SK-N-SH (cell line): ENCODE data around the gene MAPK4. TPM values are rescaled to one million over a fixed set of nuclear protein-coding genes. Genes with fewer than 3 reads are reported as not detected.

ENCODE experiments used
- CTCF ChIA-PET: fragments of 300-600, 350-600 bp; formaldehyde crosslinking; extraction: SDS; loops from one replicate; lab custom pipeline; 2021; lab: Yijun Ruan, JAX
- POLR2A ChIA-PET: fragments of 350-600 bp; sonication (Branson Sonifier 250); formaldehyde crosslinking; extraction: SDS; loops from one replicate; lab custom pipeline; 2020; ENCODE audit warnings: antibody characterized with exemption, inconsistent platforms; lab: Yijun Ruan, JAX
- DNase-seq: peaks from one replicate; pipeline ENCODE4 v3.0.0; 2012
- H2AFZ ChIP-seq: fragments of 200-600 bp; sonication (generic); 2 replicates; pipeline ENCODE4 v1.8.1; 2016; ENCODE audit warnings: antibody characterized with exemption, mild to moderate bottlenecking, low read depth
- H3F3A ChIP-seq: fragments of 200-600 bp; sonication (generic); replicated peaks from 2 replicates; pipeline ENCODE3; 2016; ENCODE audit warnings: antibody characterized with exemption, mild to moderate bottlenecking; ENCODE audit not compliant: insufficient read depth
- H3K27ac ChIP-seq, 2 experiments: fragments of 200-500 bp in 1 of 2; fragments of 200-600 bp in 1 of 2; sonication (Bioruptor generic) in 1 of 2; sonication (generic), shearing (Covaris generic) in 1 of 2; 2 replicates each; pipeline versions ENCODE4 v1.5.1 to v1.6.1; 2014 to 2016; ENCODE audit warnings: low read depth in 2 of 2, inconsistent platforms in 1 of 2, low read length in 1 of 2, mild to moderate bottlenecking in 1 of 2, mixed read lengths in 1 of 2
- H3K27me3 ChIP-seq: fragments of 200-600 bp; sonication (generic), shearing (Covaris generic); 2 replicates; pipeline ENCODE4 v1.6.1; 2016; ENCODE audit warnings: mixed run types; ENCODE audit not compliant: insufficient read depth
- H3K36me3 ChIP-seq, 2 experiments: fragments of 200-500 bp in 1 of 2; fragments of 200-600 bp in 1 of 2; sonication (Bioruptor generic) in 1 of 2; sonication (generic) in 1 of 2; replicated peaks in 1 of 2; 2 replicates each; pipeline versions ENCODE3 to v1.5.1; 2014 to 2016; ENCODE audit warnings: low read length in 1 of 2, mild to moderate bottlenecking in 1 of 2; ENCODE audit not compliant: insufficient read depth in 2 of 2, control insufficient read depth in 1 of 2
- H3K4me1 ChIP-seq, 2 experiments: fragments of 200-500 bp in 1 of 2; fragments of 200-600 bp in 1 of 2; sonication (Bioruptor generic) in 1 of 2; sonication (generic), shearing (Covaris generic) in 1 of 2; 2 replicates each; pipeline versions ENCODE4 v1.5.1 to v1.6.1; 2014 to 2016; ENCODE audit warnings: low read depth in 1 of 2, low read length in 1 of 2, mixed run types in 1 of 2; ENCODE audit not compliant: insufficient read depth in 2 of 2, control insufficient read depth in 1 of 2
- H3K4me2 ChIP-seq: fragments of 200-600 bp; sonication (generic), shearing (Covaris generic); 2 replicates; pipeline ENCODE4 v1.6.1; 2017; ENCODE audit warnings: mixed run types
- H3K4me3 ChIP-seq, 2 experiments: fragments of 200-500 bp in 1 of 2; fragments of 200-600 bp in 1 of 2; sonication (Bioruptor generic) in 1 of 2; sonication (generic), shearing (Covaris generic) in 1 of 2; 2 replicates each; pipeline versions ENCODE4 v1.5.1 to v1.8.1; 2014 to 2016; ENCODE audit warnings: low read depth in 2 of 2, inconsistent platforms in 1 of 2, low read length in 1 of 2, mild to moderate bottlenecking in 1 of 2, mixed read lengths in 1 of 2, moderate library complexity in 1 of 2
- H3K79me2 ChIP-seq: fragments of 200-600 bp; sonication (generic); 2 replicates; pipeline ENCODE4 v1.8.1; 2017; ENCODE audit warnings: mild to moderate bottlenecking; ENCODE audit not compliant: insufficient read depth
- H3K9ac ChIP-seq: fragments of 200-600 bp; sonication (generic); 2 replicates; pipeline ENCODE4 v1.6.1; 2017; ENCODE audit warnings: mixed run types
- H3K9me2 ChIP-seq: fragments of 200-600 bp; sonication (generic); 2 replicates; pipeline ENCODE4 v1.6.1; 2017; ENCODE audit warnings: mixed run types
- H3K9me3 ChIP-seq: fragments of 200-600 bp; sonication (generic); 2 replicates; pipeline ENCODE4 v1.6.1; 2017; ENCODE audit warnings: mixed run types, mild to moderate bottlenecking, moderate library complexity
- H4K20me1 ChIP-seq: fragments of 200-600 bp; sonication (generic); 2 replicates; pipeline ENCODE4 v1.6.1; 2017; ENCODE audit warnings: mild to moderate bottlenecking, mixed run types; ENCODE audit not compliant: insufficient read depth
- ELF1 ChIP-seq: IDR thresholded peaks from 2 replicates; pipeline ENCODE4 v1.4.0; 2012
- EZH2phosphoT487 ChIP-seq: fragments of 200-600 bp; sonication (generic); IDR thresholded peaks from 2 replicates; pipeline ENCODE4 v1.6.1; 2017; ENCODE audit warnings: low read depth, mixed run types, mild to moderate bottlenecking, antibody characterized with exemption, moderate library complexity, borderline replicate concordance
- FOSL2 ChIP-seq: IDR thresholded peaks from 2 replicates; pipeline ENCODE4 v1.4.0; 2012; ENCODE audit warnings: low read depth, mild to moderate bottlenecking, moderate library complexity, borderline replicate concordance
- FOXM1 ChIP-seq: IDR thresholded peaks from 2 replicates; pipeline ENCODE4 v1.4.0; 2012; ENCODE audit warnings: low read depth, mild to moderate bottlenecking
- IRF3 ChIP-seq: fragments of 150-350 bp; IDR thresholded peaks from 2 replicates; pipeline ENCODE4 v1.6.1; 2016; ENCODE audit warnings: mild to moderate bottlenecking, low read depth, low read length
- JUND ChIP-seq: IDR thresholded peaks from 2 replicates; pipeline ENCODE4 v1.4.0; 2012
- MAX ChIP-seq: IDR thresholded peaks from 2 replicates; pipeline ENCODE4 v1.4.0; 2012; ENCODE audit warnings: low read depth
- NFIC ChIP-seq: IDR thresholded peaks from 2 replicates; pipeline ENCODE4 v1.4.0; 2012; ENCODE audit warnings: borderline replicate concordance
- NRF1 ChIP-seq: IDR thresholded peaks from 2 replicates; pipeline ENCODE4 v1.6.1; 2012; ENCODE audit warnings: low read depth, mild to moderate bottlenecking, low read length
- POLR2AphosphoS5 ChIP-seq: IDR thresholded peaks from 2 replicates; pipeline ENCODE4 v1.6.1; 2012; ENCODE audit warnings: low read depth, low read length
- RCOR1 ChIP-seq: fragments of 150-350 bp; IDR thresholded peaks from 2 replicates; pipeline ENCODE4 v1.6.1; 2017; ENCODE audit warnings: antibody characterized with exemption, low read length
- RFX5 ChIP-seq: IDR thresholded peaks from 2 replicates; pipeline ENCODE4 v1.6.1; 2012; ENCODE audit warnings: mild to moderate bottlenecking, improper control_type of control experiment, low read length
- RXRA ChIP-seq: IDR thresholded peaks from 2 replicates; pipeline ENCODE4 v1.4.0; 2012; ENCODE audit warnings: low read depth, mild to moderate bottlenecking, borderline replicate concordance
- TAF1 ChIP-seq: IDR thresholded peaks from 2 replicates; pipeline ENCODE4 v1.6.1; 2012; ENCODE audit warnings: low read depth, mild to moderate bottlenecking, low read length, moderate library complexity, borderline replicate concordance
- TCF12 ChIP-seq: IDR thresholded peaks from 2 replicates; pipeline ENCODE4 v1.4.0; 2012
- WGBS: methylation state at CpG from one replicate; pipeline ENCODE4 v1.1.6; 2017; ENCODE audit warnings: low lambda C conversion rate; 5-methylcytosine and 5-hydroxymethylcytosine counted together
- polyA plus RNA-seq, 3 experiments: library from polyadenylated mRNA; depleted of rRNA; stranded (reverse); fragments of >200 nt; gene quantifications; 2 replicates each; pipeline ENCODE4 v1.2.3, GENCODE V29; 2012
- TF ChIP-seq, protein P1 (sequence below): IDR thresholded peaks from 2 replicates; pipeline ENCODE4; 2012
- TF ChIP-seq, protein P2 (sequence below): fragments of 200-600 bp; sonication (generic); IDR thresholded peaks from 2 replicates; pipeline ENCODE4 v1.6.1; 2017; ENCODE audit warnings: antibody characterized with exemption, mild to moderate bottlenecking, moderate library complexity
- TF ChIP-seq, protein P3 (sequence below): IDR thresholded peaks from 2 replicates; pipeline ENCODE4 v1.6.1; 2012; ENCODE audit warnings: mild to moderate bottlenecking, low read depth, low read length, moderate library complexity
- TF ChIP-seq, protein P4 (sequence below): IDR thresholded peaks from 2 replicates; pipeline ENCODE4 v1.4.0; 2012; ENCODE audit warnings: low read depth, borderline replicate concordance

Gene MAPK4
- polyA plus RNA-seq, 1 of the 3 experiments (the other 2 are of a cell fraction) = 0.02 TPM

GRCh38 chr18:50694147-50694546, 134.3 kb downstream of the MAPK4 start:
- Histone ChIP-seq H3K27ac (no peak overlapping the region), H3K4me2 (no peak overlapping the region), H2AFZ (no peak overlapping the region), H3F3A (no peaks in the 10 kb centered on the region), H3K9ac (no peak overlapping the region), H3K4me1 (peaks cover 0 to 7% of the 10 kb centered on the region in 2 experiments; a peak in 1 of 4 replicates), H3K79me2 (no peaks in the 10 kb centered on the region), H4K20me1 (no peaks in the 10 kb centered on the region), H3K27me3 (no peaks in the 10 kb centered on the region), H3K4me3 (no peak overlapping the region), H3K9me3 (no peaks in the 10 kb centered on the region), H3K9me2 (no peaks in the 10 kb centered on the region), H3K36me3 (no peaks in the 10 kb centered on the region)
- no peak for DNase-seq
- 26% methylated on average over 3 of the region's 4 CpGs for WGBS
- POLR2A ChIA-PET = no interaction called here
- CTCF ChIA-PET = no interaction called here
- no peak for TF ChIP-seq RXRA
- TF ChIP-seq TAF1 = no peak
- no peak for TF ChIP-seq ELF1
- no peak for TF ChIP-seq RFX5
- TF ChIP-seq, protein P1, sequence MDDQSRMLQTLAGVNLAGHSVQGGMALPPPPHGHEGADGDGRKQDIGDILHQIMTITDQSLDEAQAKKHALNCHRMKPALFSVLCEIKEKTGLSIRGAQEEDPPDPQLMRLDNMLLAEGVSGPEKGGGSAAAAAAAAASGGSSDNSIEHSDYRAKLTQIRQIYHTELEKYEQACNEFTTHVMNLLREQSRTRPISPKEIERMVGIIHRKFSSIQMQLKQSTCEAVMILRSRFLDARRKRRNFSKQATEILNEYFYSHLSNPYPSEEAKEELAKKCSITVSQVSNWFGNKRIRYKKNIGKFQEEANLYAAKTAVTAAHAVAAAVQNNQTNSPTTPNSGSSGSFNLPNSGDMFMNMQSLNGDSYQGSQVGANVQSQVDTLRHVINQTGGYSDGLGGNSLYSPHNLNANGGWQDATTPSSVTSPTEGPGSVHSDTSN = no peak
- TF ChIP-seq FOSL2 = no peak
- TF ChIP-seq, protein P2, sequence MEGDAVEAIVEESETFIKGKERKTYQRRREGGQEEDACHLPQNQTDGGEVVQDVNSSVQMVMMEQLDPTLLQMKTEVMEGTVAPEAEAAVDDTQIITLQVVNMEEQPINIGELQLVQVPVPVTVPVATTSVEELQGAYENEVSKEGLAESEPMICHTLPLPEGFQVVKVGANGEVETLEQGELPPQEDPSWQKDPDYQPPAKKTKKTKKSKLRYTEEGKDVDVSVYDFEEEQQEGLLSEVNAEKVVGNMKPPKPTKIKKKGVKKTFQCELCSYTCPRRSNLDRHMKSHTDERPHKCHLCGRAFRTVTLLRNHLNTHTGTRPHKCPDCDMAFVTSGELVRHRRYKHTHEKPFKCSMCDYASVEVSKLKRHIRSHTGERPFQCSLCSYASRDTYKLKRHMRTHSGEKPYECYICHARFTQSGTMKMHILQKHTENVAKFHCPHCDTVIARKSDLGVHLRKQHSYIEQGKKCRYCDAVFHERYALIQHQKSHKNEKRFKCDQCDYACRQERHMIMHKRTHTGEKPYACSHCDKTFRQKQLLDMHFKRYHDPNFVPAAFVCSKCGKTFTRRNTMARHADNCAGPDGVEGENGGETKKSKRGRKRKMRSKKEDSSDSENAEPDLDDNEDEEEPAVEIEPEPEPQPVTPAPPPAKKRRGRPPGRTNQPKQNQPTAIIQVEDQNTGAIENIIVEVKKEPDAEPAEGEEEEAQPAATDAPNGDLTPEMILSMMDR = no peak
- no peak for TF ChIP-seq MAX
- no peak for TF ChIP-seq TCF12
- TF ChIP-seq, protein P3, sequence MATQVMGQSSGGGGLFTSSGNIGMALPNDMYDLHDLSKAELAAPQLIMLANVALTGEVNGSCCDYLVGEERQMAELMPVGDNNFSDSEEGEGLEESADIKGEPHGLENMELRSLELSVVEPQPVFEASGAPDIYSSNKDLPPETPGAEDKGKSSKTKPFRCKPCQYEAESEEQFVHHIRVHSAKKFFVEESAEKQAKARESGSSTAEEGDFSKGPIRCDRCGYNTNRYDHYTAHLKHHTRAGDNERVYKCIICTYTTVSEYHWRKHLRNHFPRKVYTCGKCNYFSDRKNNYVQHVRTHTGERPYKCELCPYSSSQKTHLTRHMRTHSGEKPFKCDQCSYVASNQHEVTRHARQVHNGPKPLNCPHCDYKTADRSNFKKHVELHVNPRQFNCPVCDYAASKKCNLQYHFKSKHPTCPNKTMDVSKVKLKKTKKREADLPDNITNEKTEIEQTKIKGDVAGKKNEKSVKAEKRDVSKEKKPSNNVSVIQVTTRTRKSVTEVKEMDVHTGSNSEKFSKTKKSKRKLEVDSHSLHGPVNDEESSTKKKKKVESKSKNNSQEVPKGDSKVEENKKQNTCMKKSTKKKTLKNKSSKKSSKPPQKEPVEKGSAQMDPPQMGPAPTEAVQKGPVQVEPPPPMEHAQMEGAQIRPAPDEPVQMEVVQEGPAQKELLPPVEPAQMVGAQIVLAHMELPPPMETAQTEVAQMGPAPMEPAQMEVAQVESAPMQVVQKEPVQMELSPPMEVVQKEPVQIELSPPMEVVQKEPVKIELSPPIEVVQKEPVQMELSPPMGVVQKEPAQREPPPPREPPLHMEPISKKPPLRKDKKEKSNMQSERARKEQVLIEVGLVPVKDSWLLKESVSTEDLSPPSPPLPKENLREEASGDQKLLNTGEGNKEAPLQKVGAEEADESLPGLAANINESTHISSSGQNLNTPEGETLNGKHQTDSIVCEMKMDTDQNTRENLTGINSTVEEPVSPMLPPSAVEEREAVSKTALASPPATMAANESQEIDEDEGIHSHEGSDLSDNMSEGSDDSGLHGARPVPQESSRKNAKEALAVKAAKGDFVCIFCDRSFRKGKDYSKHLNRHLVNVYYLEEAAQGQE = no peak
- no peak for TF ChIP-seq JUND
- no peak for TF ChIP-seq RCOR1
- TF ChIP-seq IRF3 = no peak
- no peak for TF ChIP-seq POLR2AphosphoS5
- TF ChIP-seq FOXM1 = no peak
- no peak for TF ChIP-seq NFIC
- TF ChIP-seq EZH2phosphoT487 = no peak
- TF ChIP-seq NRF1 = no peak
- TF ChIP-seq, protein P4, sequence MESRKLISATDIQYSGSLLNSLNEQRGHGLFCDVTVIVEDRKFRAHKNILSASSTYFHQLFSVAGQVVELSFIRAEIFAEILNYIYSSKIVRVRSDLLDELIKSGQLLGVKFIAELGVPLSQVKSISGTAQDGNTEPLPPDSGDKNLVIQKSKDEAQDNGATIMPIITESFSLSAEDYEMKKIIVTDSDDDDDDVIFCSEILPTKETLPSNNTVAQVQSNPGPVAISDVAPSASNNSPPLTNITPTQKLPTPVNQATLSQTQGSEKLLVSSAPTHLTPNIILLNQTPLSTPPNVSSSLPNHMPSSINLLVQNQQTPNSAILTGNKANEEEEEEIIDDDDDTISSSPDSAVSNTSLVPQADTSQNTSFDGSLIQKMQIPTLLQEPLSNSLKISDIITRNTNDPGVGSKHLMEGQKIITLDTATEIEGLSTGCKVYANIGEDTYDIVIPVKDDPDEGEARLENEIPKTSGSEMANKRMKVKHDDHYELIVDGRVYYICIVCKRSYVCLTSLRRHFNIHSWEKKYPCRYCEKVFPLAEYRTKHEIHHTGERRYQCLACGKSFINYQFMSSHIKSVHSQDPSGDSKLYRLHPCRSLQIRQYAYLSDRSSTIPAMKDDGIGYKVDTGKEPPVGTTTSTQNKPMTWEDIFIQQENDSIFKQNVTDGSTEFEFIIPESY = no peak
